Neural crest cell (in vitro differentiated cells): ENCODE results near the gene TNFAIP8L3. TPM values are rescaled to one million over a fixed set of nuclear protein-coding genes. Genes with fewer than 3 reads are reported as not detected.

ENCODE experiments used
- DNase-seq: peaks from one replicate; pipeline ENCODE4 v3.0.0; 2021; ENCODE audit warnings: low read depth, mixed read lengths, low spot score
- H3K27ac Mint-ChIP-seq: one replicate; pipeline ENCODE4 v1.8.0; 2021; ENCODE audit warnings: mild to moderate bottlenecking, mixed read lengths; ENCODE audit not compliant: unreplicated experiment
- H3K27me3 Mint-ChIP-seq: 2 replicates; pipeline ENCODE4 v1.8.0; 2021; ENCODE audit warnings: low read depth, mild to moderate bottlenecking, mixed read lengths
- H3K36me3 Mint-ChIP-seq: 2 replicates; pipeline ENCODE4 v1.8.0; 2021; ENCODE audit warnings: low read depth, mild to moderate bottlenecking, mixed read lengths
- H3K4me1 Mint-ChIP-seq: 2 replicates; pipeline ENCODE4 v1.8.0; 2021; ENCODE audit warnings: mixed read lengths
- H3K4me3 Mint-ChIP-seq: one replicate; pipeline ENCODE4 v1.8.0; 2021; ENCODE audit warnings: mild to moderate bottlenecking, mixed read lengths
- H3K9me3 Mint-ChIP-seq: 2 replicates; pipeline ENCODE4 v1.8.0; 2021; ENCODE audit warnings: mixed read lengths
- total RNA-seq: library from RNA; stranded (reverse); gene quantifications from 2 replicates; pipeline ENCODE4 v1.2.1, GENCODE V29; 2021
- TF ChIP-seq, protein P1 (sequence below): fragments of 200-600 bp; sonication (generic); conservative IDR thresholded peaks from 2 replicates; pipeline ENCODE4 v1.5.0; 2021; ENCODE audit warnings: antibody characterized with exemption, mild to moderate bottlenecking

The TNFAIP8L3 gene
- total RNA-seq, 1 donor from 2014 or later, result not detected

DNA sequence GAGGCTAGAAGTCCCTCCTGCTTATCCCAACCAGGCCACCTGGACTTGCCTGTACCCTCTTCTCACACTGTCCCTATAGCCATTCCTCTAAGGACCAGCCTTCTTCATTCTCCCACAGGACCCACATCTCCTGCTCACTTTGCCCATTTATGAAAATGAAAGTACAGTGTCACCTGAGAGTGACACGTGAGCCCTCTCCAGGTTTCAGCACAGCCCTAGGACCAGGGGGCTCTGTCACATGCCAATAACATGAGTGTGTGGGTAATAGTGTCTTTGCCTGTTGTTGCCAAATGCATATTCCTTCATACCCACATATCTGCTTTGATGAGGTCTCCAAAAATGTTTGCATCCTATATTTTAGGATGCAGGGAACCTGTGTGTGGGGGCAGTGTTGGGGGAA lies 42.3 kb upstream of the TNFAIP8L3 start:
- Mint-ChIP-seq H3K4me3 (no peak overlapping the region), H3K4me1 (no peaks in the 10 kb centered on the region), H3K9me3 (peaks cover 3% of the 10 kb centered on the region), H3K27me3 (no peaks in the 10 kb centered on the region), H3K27ac (no peak overlapping the region), H3K36me3 (no peaks in the 10 kb centered on the region)
- DNase-seq, result no peak
- TF ChIP-seq, protein P1, sequence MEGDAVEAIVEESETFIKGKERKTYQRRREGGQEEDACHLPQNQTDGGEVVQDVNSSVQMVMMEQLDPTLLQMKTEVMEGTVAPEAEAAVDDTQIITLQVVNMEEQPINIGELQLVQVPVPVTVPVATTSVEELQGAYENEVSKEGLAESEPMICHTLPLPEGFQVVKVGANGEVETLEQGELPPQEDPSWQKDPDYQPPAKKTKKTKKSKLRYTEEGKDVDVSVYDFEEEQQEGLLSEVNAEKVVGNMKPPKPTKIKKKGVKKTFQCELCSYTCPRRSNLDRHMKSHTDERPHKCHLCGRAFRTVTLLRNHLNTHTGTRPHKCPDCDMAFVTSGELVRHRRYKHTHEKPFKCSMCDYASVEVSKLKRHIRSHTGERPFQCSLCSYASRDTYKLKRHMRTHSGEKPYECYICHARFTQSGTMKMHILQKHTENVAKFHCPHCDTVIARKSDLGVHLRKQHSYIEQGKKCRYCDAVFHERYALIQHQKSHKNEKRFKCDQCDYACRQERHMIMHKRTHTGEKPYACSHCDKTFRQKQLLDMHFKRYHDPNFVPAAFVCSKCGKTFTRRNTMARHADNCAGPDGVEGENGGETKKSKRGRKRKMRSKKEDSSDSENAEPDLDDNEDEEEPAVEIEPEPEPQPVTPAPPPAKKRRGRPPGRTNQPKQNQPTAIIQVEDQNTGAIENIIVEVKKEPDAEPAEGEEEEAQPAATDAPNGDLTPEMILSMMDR, result no peak

DNA sequence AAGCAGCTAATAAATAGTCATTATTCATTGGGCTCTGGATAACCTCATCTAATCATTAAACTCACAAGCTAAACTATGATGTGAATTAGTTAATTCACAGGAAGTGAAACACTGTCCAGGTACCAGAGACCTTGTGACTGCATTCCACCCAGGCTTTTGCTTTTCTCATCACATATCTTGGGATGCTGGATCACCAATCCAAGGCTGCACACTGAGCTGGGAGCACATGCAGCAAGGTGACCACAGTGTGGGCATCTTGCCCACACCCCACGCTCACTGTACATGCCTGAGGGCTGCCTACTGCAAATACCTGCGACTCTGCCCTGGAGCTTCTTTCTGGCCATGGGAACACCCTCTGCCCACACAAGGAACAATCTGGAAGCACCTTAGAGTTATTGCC lies 40.6 kb upstream of the TNFAIP8L3 start:
- Mint-ChIP-seq H3K36me3 (no peaks in the 10 kb centered on the region), H3K27me3 (no peaks in the 10 kb centered on the region), H3K4me1 (no peaks in the 10 kb centered on the region), H3K4me3 (no peak overlapping the region), H3K27ac (no peak overlapping the region), H3K9me3 (no peaks in the 10 kb centered on the region)
- TF ChIP-seq, protein P1, result no peak
- no peak for DNase-seq

DNA sequence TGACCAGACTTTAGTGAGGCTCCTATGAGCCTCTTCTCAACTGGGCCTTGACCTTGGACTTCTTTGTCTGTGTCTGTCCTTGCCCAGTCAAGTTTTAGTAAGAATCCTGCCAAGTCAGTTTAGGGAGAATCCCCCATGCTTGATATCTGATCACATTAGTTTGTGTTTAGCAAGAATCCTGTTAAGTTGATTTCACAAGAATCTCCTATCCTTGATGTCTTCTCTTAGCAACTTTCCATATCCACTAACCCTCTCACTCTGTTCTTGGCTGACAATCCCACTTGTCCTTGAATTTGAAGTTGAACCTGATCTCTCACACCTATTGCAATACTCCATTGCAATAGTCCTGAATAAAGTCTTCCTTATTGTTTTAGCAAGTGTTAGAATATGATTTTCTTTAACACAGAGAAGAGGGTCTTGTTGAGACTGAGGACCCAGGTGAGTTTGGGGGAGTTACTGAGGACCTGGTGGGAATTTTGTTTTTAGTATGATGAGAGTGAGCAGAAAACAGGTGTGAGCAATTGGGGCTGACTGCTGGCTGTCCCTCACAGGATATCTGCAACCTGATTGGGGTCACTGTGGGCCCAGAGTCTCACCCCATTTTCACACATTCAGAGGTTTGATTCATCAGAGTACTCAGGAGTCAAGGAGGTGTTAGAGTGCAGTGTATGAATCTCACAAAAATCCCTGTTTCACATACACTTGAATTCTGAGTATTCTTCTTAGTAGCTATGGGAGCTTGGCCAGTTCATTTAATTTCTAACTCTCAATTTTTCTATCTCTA lies 39.9 kb upstream of the TNFAIP8L3 start:
- TF ChIP-seq, protein P1, result no peak
- no peaks in the 10 kb centered on the region for H3K9me3 Mint-ChIP-seq
- H3K27me3 Mint-ChIP-seq, result no peaks in the 10 kb centered on the region

DNA sequence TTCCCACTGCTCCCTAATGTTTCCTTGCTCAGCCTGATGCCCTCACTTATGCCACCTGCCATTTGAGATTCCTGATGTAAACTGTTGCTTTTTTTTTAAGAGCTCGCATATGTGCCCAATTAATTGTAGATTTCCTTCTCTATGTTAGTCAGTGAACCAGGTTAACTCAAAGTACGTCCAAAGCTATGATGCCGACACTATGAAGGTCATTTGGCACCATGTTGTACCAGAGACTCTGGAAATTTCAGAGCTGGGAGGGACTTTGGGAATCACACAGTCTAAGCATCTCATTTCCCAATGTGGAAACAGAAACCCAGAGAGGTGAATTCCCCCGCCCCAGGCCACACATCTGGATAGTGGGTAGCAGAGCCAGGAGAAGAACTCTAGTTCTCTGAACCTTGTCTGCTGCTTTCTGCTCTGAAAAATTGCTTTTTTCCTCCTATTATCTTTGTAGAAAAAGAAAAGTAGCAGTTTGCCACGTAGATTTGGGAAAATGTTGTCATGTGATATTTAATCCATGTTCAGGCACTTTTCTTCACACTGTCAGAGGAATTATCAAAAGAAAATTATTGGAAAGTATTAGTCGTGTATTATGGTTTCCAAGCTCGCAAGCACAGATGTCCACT lies 38.5 kb upstream of the TNFAIP8L3 start:
- Mint-ChIP-seq H3K27ac (no peak overlapping the region), H3K4me3 (no peak overlapping the region), H3K27me3 (no peaks in the 10 kb centered on the region), H3K9me3 (no peaks in the 10 kb centered on the region), H3K36me3 (no peaks in the 10 kb centered on the region), H3K4me1 (no peaks in the 10 kb centered on the region)
- DNase-seq, result no peak
- TF ChIP-seq, protein P1, result no peak

More for the DNA sequence above, 39.9 kb upstream of the TNFAIP8L3 start:
- Mint-ChIP-seq H3K36me3 (no peaks in the 10 kb centered on the region), H3K27ac (no peak overlapping the region), H3K4me3 (no peak overlapping the region), H3K4me1 (no peaks in the 10 kb centered on the region)
- DNase-seq, result no peak

DNA sequence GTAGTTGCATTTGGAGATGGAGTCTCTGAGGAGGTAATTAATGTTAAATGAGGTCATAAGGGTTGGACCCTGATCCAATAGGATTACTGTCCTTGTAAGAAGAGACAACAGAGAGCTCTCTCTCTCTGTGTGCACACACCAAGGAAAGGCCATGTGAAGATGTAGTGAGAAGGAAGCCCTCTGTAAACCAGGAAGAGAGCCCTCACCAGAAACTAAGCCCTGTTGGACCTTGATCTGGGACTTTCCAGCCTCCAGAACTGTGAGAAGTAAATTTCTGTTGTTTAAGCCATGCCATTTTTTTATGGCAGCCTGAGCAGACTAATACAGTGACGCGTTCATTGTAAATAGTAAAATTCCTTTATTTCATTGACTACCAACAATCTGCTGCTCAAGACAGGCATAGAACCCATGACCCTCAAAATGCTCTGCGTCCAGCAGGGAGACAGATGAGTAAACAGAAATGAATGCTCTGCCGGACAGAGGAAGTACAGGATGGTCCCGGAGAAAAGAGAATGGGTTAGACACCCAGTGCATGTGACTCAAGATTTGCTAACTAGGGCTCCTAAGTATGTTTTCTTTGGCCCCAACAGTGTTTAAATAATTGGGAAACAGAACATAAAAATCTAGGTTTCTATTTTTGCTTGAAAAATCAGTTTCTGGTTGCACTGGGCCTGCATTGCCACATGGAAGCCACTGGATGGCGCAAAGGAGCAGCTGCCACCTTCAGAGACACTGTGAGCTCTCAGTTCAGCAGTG lies 37.9 kb upstream of the TNFAIP8L3 start:
- peak; percentile 34 for DNase-seq
- TF ChIP-seq, protein P1, result peak; percentile 78
- no peaks in the 10 kb centered on the region for H3K4me1 Mint-ChIP-seq
- no peak overlapping the region for H3K4me3 Mint-ChIP-seq
- H3K27me3 Mint-ChIP-seq, result no peaks in the 10 kb centered on the region
- no peaks in the 10 kb centered on the region for H3K9me3 Mint-ChIP-seq
- no peaks in the 10 kb centered on the region for H3K36me3 Mint-ChIP-seq
- H3K27ac Mint-ChIP-seq, result no peak overlapping the region
